Esophagus muscularis mucosa (tissue), 4 donors: ENCODE results near the gene ARHGEF10L. TPM values are rescaled to one million over a fixed set of nuclear protein-coding genes. Genes with fewer than 3 reads are reported as not detected.
A peak's percentile ranks its signal among the peaks of the same experiment; 100 is the strongest.

Source experiments
- DNase-seq: peaks from one replicate; pipeline ENCODE4 v3.0.0-alpha.2; 2017; ENCODE audit errors: extremely low spot score
- H3K27ac ChIP-seq, 4 donors: fragments of 200-600 bp; sonication (generic); replicated peaks in 1 of 4; 1 replicate in 3 of 4; 2 replicates in 1 of 4; pipeline ENCODE4 v1.5.1; 2016 to 2019; ENCODE audit warnings: mild to moderate bottlenecking in 1 of 4
- H3K27me3 ChIP-seq, 4 donors: fragments of 200-600 bp; sonication (generic); one replicate each; pipeline versions ENCODE4 v1.5.1 to v1.6.0; 2016 to 2019
- H3K36me3 ChIP-seq, 4 donors: fragments of 200-600 bp; sonication (generic); one replicate each; pipeline ENCODE4 v1.5.1; 2016 to 2019
- H3K4me1 ChIP-seq, 4 donors: fragments of 200-600 bp; sonication (generic); one replicate each; pipeline ENCODE4 v1.5.1; 2016 to 2019
- H3K4me3 ChIP-seq, 4 donors: fragments of 200-600 bp; sonication (generic); 1 replicate in 2 of 4; 2 replicates in 2 of 4; pipeline ENCODE4 v1.5.1; 2016 to 2019; ENCODE audit warnings: mild to moderate bottlenecking in 4 of 4, moderate library complexity in 1 of 4
- H3K9me3 ChIP-seq, 4 donors: fragments of 200-600 bp; sonication (generic); 1 replicate in 3 of 4; 2 replicates in 1 of 4; pipeline ENCODE4 v1.5.1; 2016 to 2019
- CTCF ChIP-seq, 3 experiments: fragments of 200-600 bp in 2 of 3; fragments of 450-650 bp in 1 of 3; sonication (generic) in 2 of 3; IDR thresholded peaks; one replicate each; pipeline ENCODE4 v1.5.1; 2017 to 2019; ENCODE audit warnings: antibody characterized with exemption in 3 of 3, mild to moderate bottlenecking in 2 of 3, moderate library complexity in 1 of 3
- EP300 ChIP-seq: sonication (generic); formaldehyde crosslinking; IDR thresholded peaks from one replicate; pipeline ENCODE4 v1.6.1; 2017; ENCODE audit warnings: antibody characterized with exemption
- POLR2A ChIP-seq: fragments of 450-650 bp; IDR thresholded peaks from one replicate; pipeline ENCODE4 v1.6.1; 2017; ENCODE audit warnings: antibody characterized with exemption, moderate library complexity, mild to moderate bottlenecking, low read depth
- POLR2AphosphoS5 ChIP-seq, 2 donors: sonication (generic); formaldehyde crosslinking; IDR thresholded peaks; one replicate each; pipeline ENCODE4 v1.6.1; 2017; ENCODE audit warnings: antibody characterized with exemption in 2 of 2
- WGBS: methylation state at CpG from one replicate; pipeline ENCODE4 v1.1.5; 2018; 5-methylcytosine and 5-hydroxymethylcytosine counted together
- intact Hi-C: fragments of 100-400 bp; cut with DNase I; formaldehyde crosslinking; loops from one replicate; pipeline ENCODE4 v1.15.1; 2023
- total RNA-seq, 4 donors: library from RNA; depleted of rRNA; stranded (reverse); fragments of >200 nt; gene quantifications; one replicate each; pipeline versions ENCODE4 v1.1.0 to v1.2.1, GENCODE V29; 2016

Gene ARHGEF10L
- total RNA-seq, 4 donors from 2014 or later = 46.6 to 93.0 (median 66.9) TPM

DNA sequence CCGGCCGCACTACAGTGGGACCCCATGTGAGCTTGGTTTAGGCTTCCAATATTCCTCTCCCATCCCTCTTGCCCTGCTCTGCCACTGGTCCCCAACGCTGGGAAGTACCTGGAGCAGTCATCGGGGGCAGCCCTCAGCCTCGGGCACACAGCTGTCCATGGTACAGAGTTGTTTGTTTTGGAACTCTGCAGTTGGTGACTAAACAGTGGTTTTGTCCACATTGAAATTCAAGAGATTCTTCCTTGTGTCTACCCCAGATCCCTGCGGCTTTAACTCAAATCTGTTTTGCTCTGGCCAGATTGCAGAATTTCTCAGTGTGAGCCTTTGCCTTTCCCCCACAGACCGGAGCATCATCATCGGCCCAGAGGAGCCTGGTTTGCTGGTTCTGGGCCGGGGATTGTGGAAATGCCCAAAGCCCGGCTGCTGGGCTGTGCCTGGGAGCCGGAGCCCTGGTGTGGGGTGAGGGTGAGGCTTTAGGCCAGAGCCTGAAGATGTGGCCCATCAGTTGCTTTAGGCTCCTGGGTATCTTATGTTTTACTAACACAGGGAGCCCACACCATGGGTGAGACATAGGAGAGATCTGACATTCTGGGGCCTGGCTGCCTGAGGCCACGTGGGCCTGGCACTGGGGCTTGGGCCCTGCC is 93.2 kb downstream of the ARHGEF10L start:
- Histone ChIP-seq H3K36me3 (peaks cover 53 to 100% (median 95%) of the 10 kb centered on the region in 4 donors), H3K4me3 (no peak overlapping the region), H3K27me3 (no peaks in the 10 kb centered on the region), H3K9me3 (no peaks in the 10 kb centered on the region), H3K27ac (peak overlapping the region; percentile 33 to 72 (median 42)), H3K4me1 (peaks cover 14 to 37% (median 21%) of the 10 kb centered on the region in 4 donors)
- TF ChIP-seq EP300 = no peak
- no peak for TF ChIP-seq CTCF (IDR thresholded peaks at IDR 0.05)
- TF ChIP-seq POLR2A = no peak
- TF ChIP-seq POLR2AphosphoS5 (IDR thresholded peaks at IDR 0.05) = no peak
- 91% methylated on average over 12 of the region's 12 CpGs for WGBS
- no peak for DNase-seq
- intact Hi-C loops = no loop called here

GRCh38 chr1:17633654-17634053 is 94.2 kb downstream of the ARHGEF10L start:
- TF ChIP-seq CTCF (IDR thresholded peaks at IDR 0.05) (no peak), EP300 (no peak), POLR2A (no peak), POLR2AphosphoS5 (IDR thresholded peaks at IDR 0.05) (no peak)
- Histone ChIP-seq H3K4me3 (no peak overlapping the region), H3K9me3 (no peaks in the 10 kb centered on the region), H3K27me3 (no peaks in the 10 kb centered on the region), H3K4me1 (peaks cover 14 to 37% (median 19%) of the 10 kb centered on the region in 4 donors), H3K27ac (peak overlapping the region; percentile 39 to 53 (median 46)), H3K36me3 (peaks cover 55 to 100% (median 95%) of the 10 kb centered on the region in 4 donors)
- intact Hi-C loops = no loop called here
- DNase-seq = no peak
- 57% methylated on average over 8 of the region's 8 CpGs for WGBS

DNA sequence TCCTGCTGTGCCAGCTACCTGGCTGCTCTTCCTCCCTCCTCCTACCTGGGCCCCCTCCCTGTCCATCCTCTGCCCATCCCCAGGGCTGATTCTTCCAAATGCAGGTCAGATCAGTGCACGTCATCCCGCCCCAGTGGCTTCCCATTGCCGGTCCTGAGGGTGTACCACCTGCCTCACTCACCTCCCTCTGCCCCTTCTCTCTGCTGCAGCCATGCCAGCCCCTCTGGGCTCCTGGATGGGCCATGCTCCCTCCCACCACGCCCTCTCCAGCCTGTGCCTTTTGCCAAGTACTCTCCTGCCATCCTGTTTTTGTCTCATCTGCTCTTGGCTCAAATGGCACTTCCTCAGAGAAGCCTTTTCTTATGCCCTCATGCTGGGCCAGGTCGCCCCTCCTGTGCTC is 95.8 kb downstream of the ARHGEF10L start:
- Histone ChIP-seq H3K4me3 (no peak overlapping the region), H3K27ac (peak overlapping the region; percentile 0 to 47 (median 32)), H3K27me3 (no peaks in the 10 kb centered on the region), H3K4me1 (peaks cover 3 to 27% (median 10%) of the 10 kb centered on the region in 4 donors), H3K9me3 (no peaks in the 10 kb centered on the region), H3K36me3 (peaks cover 72 to 100% (median 100%) of the 10 kb centered on the region in 4 donors)
- WGBS = 90% methylated on average over 5 of the region's 5 CpGs
- no peak for TF ChIP-seq CTCF (IDR thresholded peaks at IDR 0.05)
- no peak for TF ChIP-seq POLR2AphosphoS5 (IDR thresholded peaks at IDR 0.05)
- no peak for TF ChIP-seq POLR2A
- no peak for TF ChIP-seq EP300
- intact Hi-C loops = no loop called here
- DNase-seq = no peak

DNA sequence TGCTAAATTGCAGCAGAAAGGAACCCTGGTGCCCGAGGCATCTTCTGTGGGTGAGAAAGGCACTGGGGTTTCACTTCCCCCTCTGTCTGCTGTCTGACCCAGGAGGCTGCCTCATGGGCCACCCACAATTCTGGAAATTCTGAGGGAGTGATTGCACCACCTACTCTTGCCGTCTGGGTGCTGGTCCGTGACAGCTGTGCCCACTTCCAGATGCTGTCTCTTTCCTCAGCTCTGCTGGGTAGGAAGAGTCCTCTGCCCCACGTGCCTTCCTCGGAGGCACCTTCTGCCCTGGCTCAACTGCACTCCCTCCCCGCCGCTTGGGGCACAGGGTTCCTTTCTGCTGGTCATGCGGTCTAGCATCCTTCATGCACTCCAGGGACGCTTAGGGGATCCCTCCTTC is 96.3 kb downstream of the ARHGEF10L start:
- Histone ChIP-seq H3K9me3 (no peaks in the 10 kb centered on the region), H3K36me3 (peaks cover 72 to 100% (median 97%) of the 10 kb centered on the region in 4 donors), H3K27ac (no peak overlapping the region), H3K27me3 (no peaks in the 10 kb centered on the region), H3K4me3 (no peak overlapping the region), H3K4me1 (peaks cover 0 to 21% (median 5%) of the 10 kb centered on the region in 4 donors)
- DNase-seq = no peak
- intact Hi-C loops = no loop called here
- peak in 1 of 2 donors; percentile 18 for TF ChIP-seq POLR2AphosphoS5 (IDR thresholded peaks at IDR 0.05)
- TF ChIP-seq POLR2A = no peak
- WGBS = 86% methylated on average over 8 of the region's 9 CpGs

GRCh38 chr1:17636612-17637011 is 97.1 kb downstream of the ARHGEF10L start:
- Histone ChIP-seq H3K36me3 (peaks cover 72 to 100% (median 96%) of the 10 kb centered on the region in 4 donors), H3K27ac (no peak overlapping the region)
- 92% methylated on average over 3 of the region's 3 CpGs for WGBS

More at GRCh38 chr1:17636612-17637011, 97.1 kb downstream of the ARHGEF10L start:
- DNase-seq = no peak
- no peaks in the 10 kb centered on the region for H3K9me3 ChIP-seq
- TF ChIP-seq CTCF (IDR thresholded peaks at IDR 0.05) = no peak
- no peak for TF ChIP-seq POLR2A
- no peak for TF ChIP-seq EP300
- no peak for TF ChIP-seq POLR2AphosphoS5 (IDR thresholded peaks at IDR 0.05)
- H3K27me3 ChIP-seq = no peaks in the 10 kb centered on the region
- H3K4me1 ChIP-seq = peaks cover 0 to 18% (median 3%) of the 10 kb centered on the region in 4 donors
- intact Hi-C loops = no loop called here
- no peak overlapping the region for H3K4me3 ChIP-seq
